CD4-positive, alpha-beta T cell treated with Interleukin-21 for 1 hour (primary cell): Measurements from ENCODE around the gene SHROOM3.
"Not testable (repeated sequence)": the region's sequence is repeated elsewhere in the genome, so short reads cannot be mapped to it uniquely, and the experiment has no call there.

Experiments used
- DNase-seq: peaks from one replicate; pipeline ENCODE4 v3.0.0-alpha.2; 2020

The SHROOM3 gene

GRCh38 chr4:76704133-76704881 lies 269.3 kb downstream of the SHROOM3 start:
- no peak for DNase-seq

DNA sequence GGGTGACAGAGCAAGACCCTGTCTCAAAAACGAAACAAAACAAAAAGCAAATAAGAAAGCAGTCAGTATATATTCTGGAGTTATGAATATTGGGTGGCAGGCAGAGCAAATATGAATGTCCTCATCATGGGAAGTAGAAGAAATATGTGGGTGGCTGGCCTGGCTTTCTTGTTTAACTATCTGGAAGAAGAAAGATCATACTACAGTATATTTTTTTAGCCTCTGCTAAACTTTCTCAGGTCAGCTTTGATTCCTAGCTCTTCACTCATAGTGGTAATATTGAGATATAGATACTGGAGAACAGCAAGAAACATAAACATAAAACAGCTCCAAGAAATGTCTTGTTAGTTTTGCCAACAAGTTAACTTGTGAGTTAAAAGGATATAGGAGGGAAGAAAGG lies 270.4 kb downstream of the SHROOM3 start:
- DNase-seq, result no peak

- DNase-seq, result no peak
These were observed 271.6 kb downstream of the SHROOM3 start for GRCh38 chr4:76706581-76706980.

- no peak for DNase-seq
These were observed 274.1 kb downstream of the SHROOM3 start for GRCh38 chr4:76708971-76709771.

DNA sequence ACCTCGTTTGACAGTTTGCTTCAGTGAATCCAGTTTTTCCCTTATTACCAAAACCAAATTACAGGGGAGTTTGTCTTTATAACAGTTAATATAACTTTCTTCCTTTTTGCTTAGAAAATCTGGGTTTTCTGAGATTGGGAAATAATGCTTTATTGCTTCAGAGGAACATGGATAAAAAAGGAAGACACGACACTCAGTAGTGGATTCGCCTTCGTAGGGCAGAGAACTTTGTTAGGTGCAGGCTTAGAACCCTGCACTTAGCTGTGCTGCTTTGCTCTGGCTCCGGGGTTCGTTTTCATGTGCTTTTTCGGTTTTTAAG lies 274.7 kb downstream of the SHROOM3 start:
- no peak for DNase-seq

DNA sequence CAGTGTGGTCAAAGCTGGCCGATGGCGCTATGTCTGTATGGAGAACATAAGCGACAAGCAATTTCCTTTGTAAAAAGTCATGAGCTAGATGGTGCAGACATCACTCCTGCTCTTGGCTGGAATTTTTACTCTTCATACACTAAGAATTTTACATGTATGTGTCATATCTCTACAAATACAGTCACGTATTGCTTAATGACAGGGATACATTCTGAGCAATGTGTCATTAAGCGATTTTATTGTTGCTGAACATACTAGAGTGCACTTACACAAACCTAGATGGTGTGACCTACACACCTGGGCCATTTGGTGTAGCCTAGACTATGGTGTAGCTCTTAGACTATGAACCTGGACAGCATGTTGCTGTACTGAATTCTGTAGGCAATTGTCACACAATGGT lies 277.5 kb downstream of the SHROOM3 start:
- no peak for DNase-seq

DNA sequence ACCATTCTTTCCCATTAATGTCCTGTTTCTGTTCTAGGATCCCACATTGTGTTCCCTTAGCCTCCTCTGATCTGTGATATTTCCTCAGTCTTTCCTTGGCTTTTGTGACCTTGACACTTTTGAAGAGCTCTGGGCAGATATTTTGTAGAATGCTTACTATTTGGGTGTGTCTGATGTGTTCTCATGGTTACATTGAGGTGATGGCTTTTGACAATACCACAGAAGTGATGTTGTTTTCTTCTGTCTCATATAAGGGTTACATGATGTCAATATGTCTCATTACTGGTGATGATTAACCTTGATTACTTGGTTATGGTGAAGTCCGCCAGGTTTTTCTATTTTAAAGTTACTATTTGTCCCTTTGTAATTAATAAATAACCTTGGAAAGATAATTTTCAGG lies 279.2 kb downstream of the SHROOM3 start:
- DNase-seq, result no peak

DNA sequence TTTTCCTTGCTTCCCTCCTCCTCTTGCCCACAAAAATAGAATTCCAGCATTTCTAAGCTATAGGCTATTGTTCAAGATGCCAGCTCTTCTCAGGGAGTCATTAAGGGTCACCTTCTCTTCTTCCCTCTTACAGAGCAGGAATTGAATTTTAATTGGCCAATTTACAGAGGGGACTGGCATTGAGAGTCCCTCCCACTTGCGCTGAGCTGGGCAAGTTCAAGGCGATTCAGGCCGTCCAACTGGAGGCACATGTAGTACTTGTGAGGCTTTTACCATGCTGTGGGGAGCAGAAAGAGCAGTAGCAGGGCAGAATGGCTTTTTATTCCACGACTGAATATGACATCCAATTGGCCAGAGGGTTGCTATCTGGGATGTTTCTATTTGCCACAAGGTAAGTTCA lies 281.0 kb downstream of the SHROOM3 start:
- no peak for DNase-seq

DNA sequence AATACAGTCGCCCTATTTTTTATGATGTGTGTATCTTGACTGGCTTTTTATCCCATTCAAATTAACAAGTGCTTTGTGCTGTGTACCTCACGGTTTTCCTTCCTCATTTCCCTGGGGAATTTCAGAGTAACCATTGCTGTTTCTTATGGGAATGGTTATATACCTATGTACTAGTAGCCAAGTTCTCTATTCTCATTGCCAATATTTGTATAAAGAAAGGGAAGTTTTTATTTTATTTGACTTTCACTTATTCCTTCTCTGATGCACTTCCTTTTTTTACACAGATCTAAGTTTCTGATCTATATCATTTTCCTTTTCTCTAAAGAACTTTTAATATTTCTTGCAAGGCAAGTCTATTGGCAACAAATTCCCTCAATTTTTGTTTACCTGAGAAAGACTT lies 281.6 kb downstream of the SHROOM3 start:
- no peak for DNase-seq

GRCh38 chr4:76717431-76717830 lies 282.4 kb downstream of the SHROOM3 start:
- no peak for DNase-seq

DNA sequence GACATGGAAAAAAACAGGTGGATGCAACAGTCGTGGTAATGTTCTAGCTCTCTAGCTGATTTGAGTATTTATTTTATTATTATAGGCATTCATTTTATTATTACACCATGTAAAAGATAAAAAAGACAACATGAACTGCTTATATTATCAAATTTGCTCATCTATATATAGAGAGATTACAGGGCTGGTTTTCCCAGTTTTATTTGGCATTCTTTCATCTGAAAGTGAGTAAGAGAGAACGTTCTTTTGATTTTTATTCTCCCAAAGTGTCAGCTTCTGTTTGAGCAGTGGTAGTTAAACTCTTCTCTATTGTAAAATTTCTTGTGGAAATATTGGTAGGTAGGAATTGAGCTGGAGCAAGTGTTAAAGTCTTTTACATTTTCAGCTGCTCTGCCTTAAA lies 283.0 kb downstream of the SHROOM3 start:
- no peak for DNase-seq

DNA sequence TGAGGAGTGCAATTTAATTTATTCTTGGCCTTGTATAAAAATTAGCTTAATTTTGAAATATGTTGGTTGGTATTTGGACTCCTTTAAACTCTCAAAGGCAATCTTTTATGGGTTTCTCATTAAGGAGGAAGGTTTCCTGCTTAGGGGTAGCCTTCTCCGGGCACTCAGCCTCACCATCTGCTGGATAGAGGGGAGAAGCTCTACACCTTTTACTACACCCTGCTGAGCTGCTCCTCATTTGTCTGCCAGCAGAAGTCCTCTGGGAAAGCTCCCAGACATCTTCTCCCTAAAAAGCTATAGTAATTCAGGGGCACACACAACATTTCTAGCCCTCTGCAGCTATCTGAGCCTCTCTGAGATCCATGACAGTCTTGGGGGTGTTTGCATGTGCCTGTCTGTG lies 283.8 kb downstream of the SHROOM3 start:
- no peak for DNase-seq

DNA sequence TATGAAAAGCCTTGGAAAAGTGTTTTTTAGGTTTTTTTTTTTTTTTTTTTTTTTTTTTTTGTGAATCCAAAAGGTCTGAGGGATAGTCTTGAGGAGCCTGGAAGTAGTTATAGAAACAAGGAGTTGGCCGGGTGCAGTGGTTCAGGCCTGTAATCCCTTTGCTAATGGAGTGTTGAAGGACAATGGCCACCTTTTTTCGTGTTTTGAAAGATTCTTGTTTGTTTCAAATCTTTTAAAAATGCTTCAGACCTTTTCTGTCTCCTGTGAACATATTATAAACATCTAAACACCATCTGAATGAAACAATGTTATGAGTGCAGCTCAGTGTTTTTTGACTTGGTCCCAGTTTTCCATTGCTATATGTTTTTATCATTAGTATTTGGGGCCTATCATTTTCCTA lies 285.1 kb downstream of the SHROOM3 start:
- DNase-seq, result no peak

DNA sequence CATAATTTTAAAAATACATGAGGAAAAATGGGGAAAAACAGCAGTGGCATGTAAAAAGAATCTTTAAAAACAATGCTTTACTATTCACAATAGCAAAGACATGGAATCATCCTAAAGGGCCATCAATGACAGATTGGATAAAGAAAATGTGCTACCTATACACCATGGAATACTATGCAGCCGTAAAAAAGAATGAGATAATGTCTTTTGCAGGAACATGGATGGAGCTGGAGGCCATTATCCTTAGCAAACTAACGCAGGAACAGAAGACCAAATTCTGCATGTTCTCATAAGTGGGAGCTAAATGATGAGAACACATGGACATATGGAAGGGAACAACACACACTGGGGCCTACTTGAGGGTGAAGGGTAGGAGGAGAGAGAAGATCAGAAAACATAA lies 287.1 kb downstream of the SHROOM3 start:
- DNase-seq, result not testable (repeated sequence)

DNA sequence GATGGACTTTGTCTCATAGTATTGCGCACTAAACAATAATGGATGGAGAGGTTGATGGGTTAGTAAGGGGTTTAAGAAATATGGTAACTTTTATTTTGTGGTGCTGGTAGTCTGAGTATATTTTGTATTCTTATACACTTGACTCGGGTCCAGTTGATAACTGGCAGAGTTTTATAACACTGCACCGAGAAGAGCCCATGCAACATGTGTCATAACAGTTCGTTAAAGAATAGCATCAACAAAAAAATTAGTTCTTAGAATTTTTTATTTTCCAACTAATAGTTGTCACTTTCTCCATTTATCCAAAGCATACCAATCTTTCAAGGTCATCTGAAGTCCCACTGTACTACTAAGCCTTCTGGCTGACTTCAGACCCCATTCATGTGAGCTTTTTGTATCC lies 287.8 kb downstream of the SHROOM3 start:
- no peak for DNase-seq

GRCh38 chr4:76723373-76723772 lies 288.3 kb downstream of the SHROOM3 start:
- no peak for DNase-seq

DNA sequence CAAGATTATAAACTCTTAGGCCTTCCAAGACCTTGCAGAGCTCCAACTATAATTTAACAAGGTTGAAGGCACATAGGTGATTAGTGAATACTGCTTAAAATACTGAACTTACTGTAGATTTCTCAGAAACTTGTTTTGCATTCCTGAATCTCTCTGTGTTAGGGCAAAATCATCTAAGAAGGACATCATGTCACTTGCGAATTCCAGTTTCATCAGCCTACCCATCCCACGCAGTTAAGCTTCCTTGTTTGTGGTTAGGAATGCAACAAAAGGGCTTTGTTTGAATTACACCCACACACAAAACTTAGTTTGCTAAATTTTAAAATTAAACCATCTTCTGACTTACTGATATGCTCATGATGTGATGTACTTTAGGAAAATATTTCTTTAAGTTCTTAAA lies 288.9 kb downstream of the SHROOM3 start:
- DNase-seq, result no peak

- no peak for DNase-seq
These were observed 290.0 kb downstream of the SHROOM3 start for GRCh38 chr4:76725039-76725438.

- no peak for DNase-seq
These were observed 291.1 kb downstream of the SHROOM3 start for GRCh38 chr4:76726176-76726575.

- no peak for DNase-seq
These were observed 291.6 kb downstream of the SHROOM3 start for GRCh38 chr4:76726631-76727030.

- not testable (repeated sequence) for DNase-seq
These were observed 292.9 kb downstream of the SHROOM3 start for GRCh38 chr4:76727934-76728333.

GRCh38 chr4:76729460-76729859 lies 294.4 kb downstream of the SHROOM3 start:
- DNase-seq, result no peak

DNA sequence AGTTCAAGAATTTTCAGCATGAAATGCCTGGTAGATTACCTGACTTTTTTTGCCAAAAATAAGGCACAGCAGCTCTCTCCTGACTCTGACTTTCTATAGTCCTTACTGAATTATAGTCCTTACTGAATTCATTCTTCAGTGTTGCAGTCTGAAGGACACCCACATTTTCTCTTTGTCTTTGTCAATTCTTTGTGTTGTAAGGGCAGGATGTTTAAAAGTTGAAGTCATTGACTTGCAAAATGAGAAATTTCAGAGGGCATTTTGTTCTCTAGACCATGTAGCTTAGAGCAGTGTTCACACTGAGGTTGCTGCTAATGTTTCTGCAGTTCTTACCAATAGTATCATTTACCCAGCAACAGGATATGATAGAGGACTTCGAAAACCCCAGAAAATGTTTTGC lies 295.0 kb downstream of the SHROOM3 start:
- no peak for DNase-seq

DNA sequence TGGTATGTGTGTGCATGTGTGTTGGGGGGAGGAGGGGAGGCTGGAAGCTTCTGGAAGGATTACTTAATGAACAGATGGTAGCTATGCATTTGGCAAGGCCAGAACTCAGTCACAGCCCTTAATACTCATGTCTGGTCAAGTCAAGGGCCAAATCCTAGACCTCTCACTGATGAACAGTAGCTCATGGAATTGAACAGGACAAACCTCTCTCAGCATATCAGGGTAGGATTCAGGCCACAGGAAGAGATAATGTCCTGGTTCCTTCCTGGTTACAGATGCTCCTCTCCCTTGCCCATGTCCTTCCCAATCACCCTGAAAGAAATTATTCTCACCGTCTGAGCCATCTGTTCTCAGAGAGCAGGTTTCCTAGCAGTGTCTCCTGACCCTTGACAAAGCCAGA lies 297.2 kb downstream of the SHROOM3 start:
- no peak for DNase-seq
